Endometrial microvascular endothelial cells (primary cell): ENCODE data around the gene ELMO3. TPM values are rescaled to one million over a fixed set of nuclear protein-coding genes. Genes with fewer than 3 reads are reported as not detected.

Source experiments
- in situ Hi-C: cut with HindIII; loops from 2 replicates; pipeline ENCODE4 v1.10.0; 2017; ENCODE audit warnings: low sequenced_read_pairs, low pct_unique_long_range_greater_than_20kb; ENCODE audit errors: inconsistent ontology term
- total RNA-seq: library from RNA; depleted of rRNA; stranded (reverse); fragments of >200 nt; gene quantifications from one replicate; pipeline ENCODE4 v1.2.3, GENCODE V29; 2015; ENCODE audit errors: inconsistent ontology term

The ELMO3 gene
- total RNA-seq, 1 donor from 2014 or later = 0.37 TPM

GRCh38 chr16:67163164-67163998, 35.5 kb upstream of the ELMO3 start:
- in situ Hi-C loops = no loop called here

- in situ Hi-C loops = no loop called here
These were observed 34.9 kb upstream of the ELMO3 start for GRCh38 chr16:67163999-67164558.

DNA sequence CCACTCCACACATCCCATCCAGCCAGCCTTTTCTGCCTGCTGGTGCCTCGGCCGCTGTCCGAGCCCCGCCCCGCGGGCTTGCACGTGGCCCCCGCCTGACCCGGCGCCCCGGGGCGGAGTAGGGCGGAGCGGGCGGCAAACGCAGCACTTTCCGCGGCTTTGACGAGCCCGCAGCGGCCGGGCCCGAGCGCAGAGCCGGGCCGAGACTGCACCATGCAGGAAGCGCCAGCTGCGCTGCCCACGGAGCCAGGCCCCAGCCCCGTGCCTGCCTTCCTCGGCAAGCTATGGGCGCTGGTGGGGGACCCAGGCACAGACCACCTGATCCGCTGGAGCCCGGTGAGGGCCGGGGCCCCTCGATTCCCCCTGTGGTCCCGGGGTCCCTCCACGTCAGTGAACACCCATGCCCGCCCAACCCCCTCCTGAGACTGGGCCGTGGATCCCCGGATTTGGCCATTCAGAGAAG, 34.3 kb upstream of the ELMO3 start, which contains the start of gene HSF4:
HSF4 (plus strand) TSS at position 147 of the 463 bp plus-strand sequence; CDS start at position 214, 67 bp downstream.
- in situ Hi-C loops = no loop called here

DNA sequence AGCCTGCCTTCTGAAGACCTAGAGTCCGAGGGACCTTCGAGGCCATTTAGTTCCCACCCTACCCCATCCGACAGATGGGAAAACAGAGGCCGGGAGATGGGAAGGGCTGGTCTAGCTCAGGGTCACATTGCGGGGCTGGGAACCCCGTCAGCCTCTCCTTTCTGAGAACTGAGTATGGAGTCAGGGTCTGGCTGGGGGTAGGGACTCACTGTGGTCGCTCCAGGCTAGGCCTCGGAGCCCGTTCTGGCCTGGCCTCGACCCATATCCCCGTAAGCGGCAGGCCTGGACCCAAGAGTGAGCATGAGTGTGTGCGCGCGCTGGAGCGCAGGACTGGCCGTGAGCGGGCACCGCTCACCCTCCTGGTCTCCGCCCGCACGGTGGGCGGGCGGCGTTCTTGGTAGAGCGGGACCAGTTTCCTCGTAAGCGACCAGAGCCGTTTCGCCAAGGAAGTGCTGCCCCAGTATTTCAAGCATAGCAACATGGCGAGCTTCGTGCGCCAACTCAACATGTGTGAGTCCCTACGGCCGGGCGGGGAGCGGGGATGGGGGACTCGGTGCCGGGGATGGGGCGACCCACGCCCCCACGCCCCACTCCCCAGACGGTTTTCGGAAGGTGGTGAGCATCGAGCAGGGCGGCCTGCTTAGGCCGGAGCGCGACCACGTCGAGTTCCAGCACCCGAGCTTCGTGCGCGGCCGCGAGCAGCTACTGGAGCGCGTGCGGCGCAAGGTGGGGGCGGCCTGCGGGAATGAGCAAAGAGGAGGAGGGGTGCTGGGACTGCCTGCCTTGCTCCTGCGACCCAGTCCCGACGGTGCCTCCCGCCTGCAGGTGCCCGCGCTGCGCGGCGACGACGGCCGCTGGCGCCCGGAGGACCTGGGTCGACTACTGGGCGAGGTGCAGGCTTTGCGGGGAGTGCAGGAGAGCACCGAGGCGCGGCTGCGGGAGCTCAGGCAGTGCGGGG, 33.5 kb upstream of the ELMO3 start:
- in situ Hi-C loops = no loop called here

- in situ Hi-C loops = no loop called here
These were observed 32.8 kb upstream of the ELMO3 start for GRCh38 chr16:67166110-67166547.

DNA sequence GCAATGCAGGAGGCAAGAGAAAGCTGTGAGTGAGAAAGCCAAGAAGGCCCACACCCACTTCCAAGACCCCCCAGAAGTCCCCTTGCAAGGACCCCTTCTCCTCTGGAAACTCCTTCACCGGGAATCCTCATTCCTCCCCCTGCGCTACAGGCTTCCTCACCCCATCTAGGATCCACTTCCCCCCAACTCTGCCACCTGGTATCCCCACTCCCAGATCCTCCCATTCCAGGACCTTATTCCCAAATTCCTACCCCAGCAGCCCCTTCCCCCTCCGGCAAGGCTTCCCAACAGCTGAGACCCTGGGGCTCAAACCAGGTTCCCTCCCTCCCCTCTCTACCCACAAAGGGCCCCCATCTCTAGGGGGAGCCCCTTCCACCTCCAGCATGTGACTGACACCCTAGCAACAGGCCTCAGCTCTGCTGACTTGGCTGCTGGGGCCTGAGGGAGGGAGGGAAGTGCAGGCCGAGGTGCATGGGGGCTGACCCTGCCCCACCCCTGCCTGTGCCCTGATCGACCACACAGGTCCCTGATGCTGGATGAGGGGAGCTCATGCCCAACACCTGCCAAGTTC, 32.2 kb upstream of the ELMO3 start:
- in situ Hi-C loops = no loop called here

GRCh38 chr16:67167588-67167987, 31.3 kb upstream of the ELMO3 start:
- in situ Hi-C loops = no loop called here

DNA sequence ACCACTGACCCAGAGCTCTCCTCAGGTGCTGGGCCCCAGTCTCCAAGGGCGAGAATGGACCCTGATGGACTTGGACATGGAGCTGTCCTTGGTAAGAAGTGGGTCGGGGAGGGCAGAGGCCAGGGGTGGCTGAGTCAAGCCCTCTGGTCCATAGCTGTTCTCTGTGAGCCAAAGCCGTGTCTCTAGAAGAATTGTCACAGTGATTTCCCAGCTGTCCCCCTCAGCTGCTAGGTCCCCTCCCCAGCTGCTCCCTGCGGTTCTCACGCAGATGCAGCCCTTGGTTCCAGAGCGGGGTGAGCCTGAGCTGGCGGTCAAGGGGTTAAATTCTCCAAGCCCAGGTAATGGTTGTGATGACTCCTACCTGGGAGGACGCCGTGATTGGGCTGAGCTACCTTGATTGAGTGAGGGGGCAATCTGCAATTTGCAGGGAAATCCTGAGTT, 29.9 kb upstream of the ELMO3 start:
- in situ Hi-C loops = no loop called here

GRCh38 chr16:67169642-67170167, 29.2 kb upstream of the ELMO3 start:
- in situ Hi-C loops = no loop called here

DNA sequence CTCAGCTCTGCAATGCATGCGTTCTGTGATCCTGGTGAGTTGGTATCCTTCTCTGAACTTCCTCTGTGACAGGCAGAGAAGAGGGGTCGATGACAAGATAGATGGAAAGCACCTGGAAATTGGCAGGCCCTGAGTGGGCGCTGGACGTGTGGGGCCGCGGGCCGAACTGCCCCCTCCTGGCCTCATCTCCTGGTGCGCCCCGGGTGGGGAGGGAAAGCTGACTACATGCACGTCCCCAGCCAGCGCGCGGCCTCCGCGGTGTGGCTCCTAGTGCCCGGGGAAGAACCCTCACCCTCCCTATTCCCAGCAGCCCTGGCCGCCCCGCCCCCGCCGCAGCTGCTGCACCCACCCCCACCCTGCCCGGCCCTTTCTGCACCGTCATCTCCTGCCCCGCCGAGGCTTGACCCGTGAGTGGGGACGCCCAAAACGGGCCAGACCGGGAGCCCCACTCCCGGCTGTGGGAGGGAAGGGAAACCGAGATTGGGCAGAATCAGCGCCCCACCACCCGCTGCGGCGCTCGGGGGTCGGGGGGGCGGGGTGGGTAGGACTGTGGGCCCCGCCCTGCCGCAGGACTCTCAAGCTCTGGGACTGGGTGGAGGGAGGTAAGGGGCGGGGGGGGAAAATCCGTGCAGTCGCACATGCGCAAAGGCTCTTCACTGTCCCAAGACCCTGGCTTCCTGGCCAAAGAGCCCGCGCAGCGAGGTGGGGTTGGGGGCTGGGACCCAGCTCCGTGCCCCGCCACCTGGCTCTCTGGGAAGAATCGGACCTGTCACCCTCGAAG, 28.6 kb upstream of the ELMO3 start, which contains the start of gene NOL3:
NOL3 (plus strand) TSS at position 371 of the 781 bp plus-strand sequence.
- in situ Hi-C loops = no loop called here

DNA sequence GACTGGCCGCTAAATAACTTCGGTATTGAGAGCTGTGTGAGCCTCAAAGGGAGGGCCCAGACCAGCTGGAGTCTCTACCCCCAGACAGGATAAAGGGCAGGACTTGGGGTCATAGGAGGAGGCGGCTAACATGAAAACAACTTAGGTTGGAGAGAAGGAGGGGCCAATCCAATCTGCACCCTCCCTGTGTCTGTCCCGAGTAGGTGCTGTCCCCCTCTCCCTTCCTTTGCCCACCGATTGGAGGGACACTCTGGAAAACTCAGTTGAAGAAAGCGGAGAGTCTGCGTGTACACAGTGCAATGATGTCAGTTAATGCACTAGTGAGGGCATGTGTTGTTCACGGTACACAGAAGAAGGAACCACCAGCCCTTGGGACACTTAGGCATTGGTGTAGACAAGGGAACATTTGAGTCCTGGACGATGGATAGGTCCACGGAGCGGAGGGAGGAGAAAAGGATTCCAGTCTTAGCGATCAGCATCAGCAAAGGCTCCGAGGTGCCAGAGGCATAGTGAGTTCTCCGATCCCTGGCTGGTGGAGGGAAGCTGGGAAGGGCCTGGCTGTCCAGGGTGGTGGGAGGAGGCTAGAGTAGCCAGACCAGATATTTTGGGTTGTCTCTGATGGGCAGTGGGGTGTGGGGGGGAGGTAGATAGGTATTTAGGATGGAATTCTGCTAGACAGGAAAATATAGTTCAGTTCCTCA, 27.8 kb upstream of the ELMO3 start:
- in situ Hi-C loops = no loop called here

- in situ Hi-C loops = no loop called here
These were observed 25.6 kb upstream of the ELMO3 start for GRCh38 chr16:67173323-67173722.

- in situ Hi-C loops = no loop called here
These were observed 24.9 kb upstream of the ELMO3 start for GRCh38 chr16:67173808-67174705.

DNA sequence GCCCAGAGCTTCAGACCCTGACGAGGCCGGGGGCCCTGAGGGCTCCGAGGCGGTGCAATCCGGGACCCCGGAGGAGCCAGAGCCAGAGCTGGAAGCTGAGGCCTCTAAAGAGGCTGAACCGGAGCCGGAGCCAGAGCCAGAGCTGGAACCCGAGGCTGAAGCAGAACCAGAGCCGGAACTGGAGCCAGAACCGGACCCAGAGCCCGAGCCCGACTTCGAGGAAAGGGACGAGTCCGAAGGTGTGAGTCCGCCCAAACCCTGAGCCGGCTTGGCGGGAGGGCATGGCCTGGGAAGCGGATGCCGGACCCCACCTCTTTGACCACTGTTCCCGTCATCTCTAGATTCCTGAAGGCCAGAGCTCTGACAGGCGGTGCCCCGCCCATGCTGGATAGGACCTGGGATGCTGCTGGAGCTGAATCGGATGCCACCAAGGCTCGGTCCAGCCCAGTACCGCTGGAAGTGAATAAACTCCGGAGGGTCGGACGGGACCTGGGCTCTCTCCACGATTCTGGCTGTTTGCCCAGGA, 24.2 kb upstream of the ELMO3 start:
- in situ Hi-C loops = no loop called here

GRCh38 chr16:67176662-67177061, 22.3 kb upstream of the ELMO3 start:
- in situ Hi-C loops = no loop called here
